GM12873 (cell line): Measurements from ENCODE around the gene TRIO.

Experiments
- CTCF ChIP-seq: IDR thresholded peaks from 2 replicates; pipeline ENCODE4 v1.5.1; 2012; ENCODE audit warnings: low read depth, mild to moderate bottlenecking, moderate library complexity, low read length, control low read depth; ENCODE audit not compliant: insufficient read depth; ENCODE audit errors: missing control alignments

Gene TRIO

GRCh38 chr5:14401639-14402038 is 258.5 kb downstream of the TRIO start:
- TF ChIP-seq CTCF: no peak

GRCh38 chr5:14402424-14402823 is 259.3 kb downstream of the TRIO start:
- no peak for TF ChIP-seq CTCF

DNA sequence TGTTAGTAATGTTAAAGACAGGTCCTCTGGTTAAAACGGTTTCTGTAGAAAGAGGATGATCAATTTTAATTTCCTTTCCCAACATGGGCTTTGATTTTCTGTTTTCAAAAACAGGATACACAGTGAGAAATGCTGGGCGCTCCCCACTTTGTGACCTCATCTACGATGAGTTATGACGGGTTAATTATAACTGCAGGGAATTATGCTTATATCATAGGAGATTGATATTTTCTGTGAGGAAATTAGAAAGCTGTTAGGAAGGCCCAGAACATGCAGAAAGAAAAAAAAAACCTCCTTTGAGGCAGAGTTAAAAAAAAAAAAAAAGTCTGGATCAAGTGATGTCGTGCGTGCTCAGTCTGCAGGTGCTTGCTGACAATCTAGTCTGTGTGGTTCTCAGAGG is 261.6 kb downstream of the TRIO start:
- no peak for TF ChIP-seq CTCF

DNA sequence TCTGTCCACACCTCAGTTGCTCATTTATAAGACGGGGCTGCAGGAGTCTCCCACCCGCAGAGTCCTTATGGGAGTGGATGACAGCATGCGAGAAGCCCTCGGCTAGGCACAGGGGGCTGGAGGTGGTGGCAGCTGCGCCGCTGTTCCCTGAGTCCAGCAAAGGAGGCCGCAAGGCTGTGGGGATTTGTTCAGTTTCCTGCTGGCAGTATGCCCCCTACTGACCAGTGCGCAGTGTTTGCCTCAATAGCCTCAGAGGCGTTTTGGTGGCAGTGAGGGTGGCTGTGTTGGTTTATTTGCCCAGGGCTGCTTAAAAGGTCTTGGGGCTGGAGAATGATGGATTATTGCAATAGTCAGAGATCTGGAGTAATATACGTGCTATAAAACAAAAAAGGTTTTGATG is 262.1 kb downstream of the TRIO start:
- peak; percentile 28 for TF ChIP-seq CTCF

GRCh38 chr5:14405706-14406553 is 262.8 kb downstream of the TRIO start:
- no peak for TF ChIP-seq CTCF

DNA sequence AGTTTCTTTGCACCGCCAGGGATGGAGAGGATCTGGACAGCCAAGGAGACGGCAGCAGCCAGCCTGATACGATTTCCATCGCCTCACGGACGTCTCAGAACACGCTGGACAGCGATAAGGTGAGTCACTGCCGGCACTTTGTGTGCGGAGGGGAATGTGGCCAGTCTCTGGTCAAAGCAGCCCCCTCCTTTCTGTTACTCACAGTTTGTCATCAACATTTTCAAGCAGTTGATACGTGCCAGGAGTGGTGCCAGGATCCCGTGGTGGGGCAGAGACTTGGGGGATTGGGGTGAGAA is 263.4 kb downstream of the TRIO start:
- TF ChIP-seq CTCF: no peak

- TF ChIP-seq CTCF: no peak
Observed at GRCh38 chr5:14407051-14407450, 263.9 kb downstream of the TRIO start.
